Measurements from ENCODE around the gene DGCR8.
A peak's percentile ranks its signal among the peaks of the same experiment; 100 is the strongest.

The DGCR8 gene

GRCh38 chr22:20079745-20080444 is at the start of gene DGCR8:
TSS of gene DGCR8 (plus strand) at chr22:20080241. CDS start at chr22:20085964, 5,723 bp downstream.
- peak; percentile 96 for DNase-seq

GRCh38 chr22:20031732-20032406 is 48.2 kb upstream of the DGCR8 start:
- no peak for DNase-seq

GRCh38 chr22:20032407-20032991 is 47.5 kb upstream of the DGCR8 start:
- DNase-seq = no peak

- DNase-seq = no peak
These were observed 46.9 kb upstream of the DGCR8 start for GRCh38 chr22:20033045-20033706.

GRCh38 chr22:20034143-20034542 is 45.9 kb upstream of the DGCR8 start:
- DNase-seq = no peak

- no peak for DNase-seq
These were observed 44.5 kb upstream of the DGCR8 start for GRCh38 chr22:20035375-20036083.

GRCh38 chr22:20036084-20036482 is 44.0 kb upstream of the DGCR8 start:
- DNase-seq = no peak

GRCh38 chr22:20036535-20037392 is 43.3 kb upstream of the DGCR8 start:
- no peak for DNase-seq

GRCh38 chr22:20037419-20037818 is 42.6 kb upstream of the DGCR8 start:
- no peak for DNase-seq

- no peak for DNase-seq
These were observed 41.5 kb upstream of the DGCR8 start for GRCh38 chr22:20038574-20038973.

- DNase-seq = peak; percentile 5
These were observed 40.2 kb upstream of the DGCR8 start for GRCh38 chr22:20039683-20040325.

GRCh38 chr22:20040327-20041200 is 39.5 kb upstream of the DGCR8 start:
- DNase-seq = no peak

- no peak for DNase-seq
These were observed 36.7 kb upstream of the DGCR8 start for GRCh38 chr22:20043057-20043996.

GRCh38 chr22:20043997-20044342 is 36.1 kb upstream of the DGCR8 start:
- DNase-seq = no peak

GRCh38 chr22:20044495-20045151 is 35.4 kb upstream of the DGCR8 start:
- DNase-seq = no peak

GRCh38 chr22:20046730-20047129 is 33.3 kb upstream of the DGCR8 start:
- no peak for DNase-seq

GRCh38 chr22:20051927-20052308 is 28.1 kb upstream of the DGCR8 start:
- no peak for DNase-seq

GRCh38 chr22:20052309-20053259 is 27.5 kb upstream of the DGCR8 start:
- no peak for DNase-seq
